GM19438 (cell line): ENCODE results near the gene PAPPA.

ENCODE experiments used
- ATAC-seq: cut with Tn5 transposase; IDR thresholded peaks from one replicate; pipeline ENCODE4 v1.9.1; 2021; ENCODE audit warnings: low read depth; ENCODE audit not compliant: unreplicated experiment

Gene PAPPA

GRCh38 chr9:116153765-116154333 lies at the start of gene PAPPA:
Gene PAPPA (plus strand): TSS chr9:116153791. CDS start chr9:116154173, 382 bp downstream.
- ATAC-seq, result no peak

- no peak for ATAC-seq
Observed at GRCh38 chr9:116103976-116104820, 49.4 kb upstream of the PAPPA start.

- ATAC-seq, result no peak
Observed at GRCh38 chr9:116112236-116112635, 41.4 kb upstream of the PAPPA start.

GRCh38 chr9:116115761-116116353 lies 37.7 kb upstream of the PAPPA start:
- ATAC-seq, result no peak

GRCh38 chr9:116116393-116116792 lies 37.2 kb upstream of the PAPPA start:
- no peak for ATAC-seq

- ATAC-seq, result no peak
Observed at GRCh38 chr9:116123171-116123570, 30.4 kb upstream of the PAPPA start.

- ATAC-seq, result no peak
Observed at GRCh38 chr9:116124472-116125040, 29.0 kb upstream of the PAPPA start.

GRCh38 chr9:116133163-116133562 lies 20.4 kb upstream of the PAPPA start:
- ATAC-seq, result no peak

GRCh38 chr9:116134975-116135374 lies 18.6 kb upstream of the PAPPA start:
- ATAC-seq, result no peak

- no peak for ATAC-seq
Observed at GRCh38 chr9:116137010-116137409, 16.6 kb upstream of the PAPPA start.

GRCh38 chr9:116137581-116137980 lies 16.0 kb upstream of the PAPPA start:
- ATAC-seq, result no peak

- no peak for ATAC-seq
Observed at GRCh38 chr9:116141864-116142561, 11.6 kb upstream of the PAPPA start.

- ATAC-seq, result no peak
Observed at GRCh38 chr9:116142706-116143492, 10.7 kb upstream of the PAPPA start.

- ATAC-seq, result no peak
Observed at GRCh38 chr9:116144038-116144437, 9.6 kb upstream of the PAPPA start.

GRCh38 chr9:116144555-116144954 lies 9.0 kb upstream of the PAPPA start:
- ATAC-seq, result no peak

GRCh38 chr9:116145036-116145435 lies 8.6 kb upstream of the PAPPA start:
- ATAC-seq, result no peak

GRCh38 chr9:116147821-116148220 lies 5.8 kb upstream of the PAPPA start:
- no peak for ATAC-seq

- ATAC-seq, result no peak
Observed at GRCh38 chr9:116149844-116150243, 3.7 kb upstream of the PAPPA start.

GRCh38 chr9:116151199-116151598 lies 2.4 kb upstream of the PAPPA start:
- no peak for ATAC-seq

GRCh38 chr9:116151966-116152381 lies 1.6 kb upstream of the PAPPA start:
- ATAC-seq, result no peak
